ENCODE results near the gene NTRK1. TPM values are rescaled to one million over a fixed set of nuclear protein-coding genes. Genes with fewer than 3 reads are reported as not detected.

Gene NTRK1
- total RNA-seq, 1 experiment from 2014 or later: 0.89 TPM

DNA sequence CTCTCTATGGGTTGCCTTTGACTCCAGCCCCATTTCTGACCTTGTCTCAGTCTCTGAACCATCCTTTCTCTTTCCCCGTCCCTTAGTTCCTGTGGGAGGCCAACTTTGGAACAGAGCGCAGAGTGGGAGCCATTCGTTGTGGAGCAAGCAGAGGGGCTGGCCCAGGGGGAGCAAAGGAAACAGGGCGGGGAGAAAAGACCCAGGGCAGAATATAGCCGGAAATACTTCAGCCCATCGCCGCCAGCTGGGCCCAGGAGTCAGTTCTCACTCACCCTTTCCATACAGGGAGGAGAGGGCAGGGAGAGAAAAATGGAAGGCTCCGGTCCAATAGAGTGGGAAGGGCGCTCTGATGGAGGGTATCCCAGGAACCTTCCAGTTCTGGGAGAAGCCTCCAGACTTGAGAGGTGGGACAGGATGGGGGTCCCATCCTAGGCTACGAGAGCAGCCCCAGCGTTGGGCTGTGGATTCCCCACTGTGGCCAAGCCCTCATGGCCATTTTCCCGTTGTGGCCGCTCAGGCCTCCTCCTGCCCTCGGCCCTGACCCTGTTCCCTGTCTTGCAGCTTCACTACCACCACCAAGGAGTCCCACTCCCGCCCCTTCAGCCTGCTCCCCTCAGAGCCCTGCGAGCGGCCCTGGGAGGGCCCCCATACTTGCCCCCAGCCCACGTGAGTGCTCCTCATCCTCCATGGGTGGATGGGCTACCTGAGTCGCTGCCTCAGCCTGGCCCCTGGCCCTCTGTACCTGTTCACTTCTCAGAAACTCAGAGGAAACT is 43.7 kb downstream of the NTRK1 start:
- no peaks in the 10 kb centered on the region for H3K27me3 ChIP-seq (ENCODE audit: insufficient read depth, low read length)
- CTCF ChIA-PET: no interaction called here
- no peaks in the 10 kb centered on the region; a peak in 1 of 4 replicates for H3K9me3 ChIP-seq (ENCODE audit: control insufficient read depth in 1 of 2, insufficient read depth in 1 of 2, low read depth in 1 of 2, low read length in 2 of 2)
- intact Hi-C loops (cut with micrococcal nuclease): no loop called here
- peaks cover 6 to 20% of the 10 kb centered on the region in 2 experiments; a peak in 3 of 4 replicates for H3K4me1 ChIP-seq (ENCODE audit: control insufficient read depth in 1 of 2, insufficient read depth in 2 of 2, low read length in 2 of 2)
- POLR2A ChIA-PET: no interaction called here
- TF ChIP-seq SIN3A (IDR thresholded peaks at IDR 0.05; ENCODE audit: low read depth) (no peak), JUND (IDR thresholded peaks at IDR 0.05) (no peak), ELF1 (IDR thresholded peaks at IDR 0.05; ENCODE audit: borderline replicate concordance, low read depth) (no peak), MAX (IDR thresholded peaks at IDR 0.05) (no peak), SRF (IDR thresholded peaks at IDR 0.05; ENCODE audit: low read depth) (no peak), YY1 (IDR thresholded peaks at IDR 0.05; ENCODE audit: extremely low read depth, insufficient replicate concordance, low read depth, low read length) (no peak), POLR2AphosphoS5 (IDR thresholded peaks at IDR 0.05; ENCODE audit: low read depth, low read length) (no peak), TCF7L2 (IDR thresholded peaks at IDR 0.05; ENCODE audit: borderline replicate concordance, extremely low read depth, insufficient read depth, insufficient read length) (no peak), ZBTB33 (IDR thresholded peaks at IDR 0.05; ENCODE audit: extremely low read depth, insufficient replicate concordance, low read length) (no peak), ATF3 (IDR thresholded peaks at IDR 0.05) (no peak), EZH2phosphoT487 (IDR thresholded peaks at IDR 0.05; ENCODE audit: borderline replicate concordance) (no peak)
- no peak overlapping the region for H3K27ac ChIP-seq (ENCODE audit: low read depth, low read length)
- no peaks in the 10 kb centered on the region for H3K79me2 ChIP-seq (ENCODE audit: insufficient read depth, low read length)
- H3K4me2 ChIP-seq (ENCODE audit: low read length): no peak overlapping the region
- no peaks in the 10 kb centered on the region for H3K9me2 ChIP-seq (ENCODE audit: insufficient read depth)
- no peaks in the 10 kb centered on the region for H4K20me1 ChIP-seq (ENCODE audit: insufficient read depth)
- RAD21 ChIA-PET (ENCODE audit: low non-redundant PET in 1 of 2, low total read pairs in 2 of 2, uncharacterized antibody in 2 of 2, unreplicated experiment in 2 of 2): no interaction called here
- DNase-seq (ENCODE audit: low read depth, low spot score) (no peak), ATAC-seq (no peak)
- BruUV-seq (replicated peaks): no TSS peak
- no peaks in the 10 kb centered on the region for H3K36me3 ChIP-seq (ENCODE audit: control insufficient read depth in 1 of 2, insufficient read depth in 2 of 2, low read length in 2 of 2)
- H3K4me3 ChIP-seq (replicated peaks in 1 of 2; ENCODE audit: low read depth in 1 of 2, low read length in 2 of 2): no peak overlapping the region
- no peak overlapping the region for H3K9ac ChIP-seq (ENCODE audit: low read length)
- no peak overlapping the region for H2AFZ ChIP-seq (ENCODE audit: low read depth, low read length, poor library complexity, severe bottlenecking)

Measured in HCT116 (cell line).